GM23338 (cell line): ENCODE results near the gene MAP4K3. TPM values are rescaled to one million over a fixed set of nuclear protein-coding genes. Genes with fewer than 3 reads are reported as not detected.

Experiments
- ATAC-seq: fragments of 200-7000 bp; cut with Tn5 transposase; 3 replicates; pipeline ENCODE4 v1.9.1; 2020
- DNase-seq: peaks from one replicate; pipeline ENCODE4 v3.0.0-alpha.2; 2015; ENCODE audit warnings: low spot score
- H2AFZ ChIP-seq: fragments of 200-600 bp; sonication (generic); 2 replicates; pipeline ENCODE4 v1.8.0; 2016; ENCODE audit warnings: antibody characterized with exemption, mild to moderate bottlenecking, moderate library complexity
- H3F3A ChIP-seq: fragments of 200-600 bp; sonication (generic); replicated peaks from 2 replicates; pipeline ENCODE4 v1.8.0; 2017; ENCODE audit warnings: antibody characterized with exemption, mixed run types, low read depth
- H3K27ac ChIP-seq: fragments of 200-600 bp; sonication (generic); 2 replicates; pipeline ENCODE4 v1.6.1; 2016; ENCODE audit warnings: low read depth
- H3K27me3 ChIP-seq: fragments of 200-600 bp; sonication (generic); 2 replicates; pipeline ENCODE4 v1.8.0; 2016; ENCODE audit warnings: mild to moderate bottlenecking, mixed run types, moderate library complexity; ENCODE audit not compliant: insufficient read depth
- H3K36me3 ChIP-seq: fragments of 200-600 bp; sonication (generic); 2 replicates; pipeline ENCODE4 v1.8.0; 2016; ENCODE audit warnings: mild to moderate bottlenecking; ENCODE audit not compliant: insufficient read depth
- H3K4me1 ChIP-seq: fragments of 200-600 bp; sonication (generic); 2 replicates; pipeline ENCODE4 v1.8.0; 2016; ENCODE audit warnings: mild to moderate bottlenecking, moderate library complexity; ENCODE audit not compliant: insufficient read depth
- H3K4me2 ChIP-seq: fragments of 200-600 bp; sonication (generic); 2 replicates; pipeline ENCODE4 v1.7.1; 2017; ENCODE audit warnings: mixed run types
- H3K4me3 ChIP-seq: fragments of 200-600 bp; sonication (generic); 2 replicates; pipeline ENCODE4 v1.6.1; 2016; ENCODE audit warnings: mixed run types
- H3K79me2 ChIP-seq: fragments of 200-600 bp; sonication (generic); replicated peaks from 2 replicates; pipeline ENCODE4 v1.8.0; 2017; ENCODE audit warnings: mild to moderate bottlenecking; ENCODE audit not compliant: insufficient read depth
- H3K9me2 ChIP-seq: fragments of 200-600 bp; sonication (generic); 2 replicates; pipeline ENCODE4 v1.8.0; 2017; ENCODE audit not compliant: insufficient read depth
- H4K20me1 ChIP-seq: fragments of 200-600 bp; sonication (generic); replicated peaks from 2 replicates; pipeline ENCODE4 v1.8.0; 2017; ENCODE audit warnings: mild to moderate bottlenecking; ENCODE audit not compliant: insufficient read depth
- H3K27ac Mint-ChIP-seq: 2 replicates; pipeline ENCODE4 v1.8.0; 2020; ENCODE audit warnings: inconsistent platforms, mild to moderate bottlenecking, moderate library complexity, mixed read lengths
- H3K27me3 Mint-ChIP-seq: 3 replicates; pipeline ENCODE4 v1.8.0; 2022; ENCODE audit warnings: low read depth, mild to moderate bottlenecking, moderate library complexity, mixed read lengths, inconsistent platforms; ENCODE audit not compliant: insufficient read depth, poor library complexity
- H3K36me3 Mint-ChIP-seq: 3 replicates; pipeline ENCODE4 v1.8.0; 2021; ENCODE audit warnings: low read depth, mild to moderate bottlenecking, inconsistent platforms, moderate library complexity, mixed read lengths
- H3K4me1 Mint-ChIP-seq: 3 replicates; pipeline ENCODE4 v1.8.0; 2020; ENCODE audit warnings: mild to moderate bottlenecking, inconsistent platforms, mixed read lengths
- H3K4me3 Mint-ChIP-seq: 3 replicates; pipeline ENCODE4 v1.8.0; 2021; ENCODE audit warnings: moderate library complexity, mild to moderate bottlenecking, inconsistent platforms, mixed read lengths
- H3K9me3 Mint-ChIP-seq: 3 replicates; pipeline ENCODE4 v1.8.0; 2020; ENCODE audit warnings: moderate library complexity, mild to moderate bottlenecking, inconsistent platforms, mixed read lengths
- CTCF ChIP-seq, 2 experiments: fragments of 200-600 bp in 1 of 2; sonication (generic) in 1 of 2; conservative IDR thresholded peaks; 2 replicates each; pipeline versions ENCODE4 v1.5.1 to v1.6.1; 2016 to 2017; ENCODE audit warnings: antibody characterized with exemption in 2 of 2, low read depth in 2 of 2, mild to moderate bottlenecking in 2 of 2, moderate library complexity in 1 of 2
- ETS1 ChIP-seq: IDR thresholded peaks from 2 replicates; pipeline ENCODE4 v1.6.1; 2016; ENCODE audit warnings: antibody characterized with exemption
- EZH2phosphoT487 ChIP-seq: fragments of 200-600 bp; sonication (generic); IDR thresholded peaks from one replicate; pipeline ENCODE4 v1.8.1; 2018; ENCODE audit warnings: antibody characterized with exemption; ENCODE audit not compliant: unreplicated experiment
- JUNB ChIP-seq: IDR thresholded peaks from one replicate; pipeline ENCODE4 v1.6.1; 2016; ENCODE audit warnings: antibody characterized with exemption; ENCODE audit not compliant: unreplicated experiment
- POLR2AphosphoS5 ChIP-seq: IDR thresholded peaks from 2 replicates; pipeline ENCODE4 v1.6.1; 2016; ENCODE audit warnings: antibody characterized with exemption, low read depth
- STAT1 ChIP-seq: IDR thresholded peaks from one replicate; pipeline ENCODE4 v1.6.1; 2016; ENCODE audit warnings: antibody characterized with exemption; ENCODE audit not compliant: unreplicated experiment
- ZNF114 ChIP-seq: fragments of 250-450 bp; sonication (Bioruptor Pico); IDR thresholded peaks from 2 replicates; pipeline ENCODE4 v1.5.0; 2020; ENCODE audit warnings: mild to moderate bottlenecking, moderate library complexity
- polyA plus RNA-seq: library from polyadenylated mRNA; unstranded; fragments of >200 nt; fragmentation: Nextera tagmentation; extraction: Ambion mirVana; gene quantifications from 2 replicates; pipeline ENCODE4 v1.2.1, GENCODE V29; 2016
- total RNA-seq: library from RNA; depleted of rRNA; stranded (reverse); fragments of >200 nt; shearing (Covaris generic); gene quantifications from 2 replicates; pipeline ENCODE4 v1.2.3, GENCODE V29; 2014
- TF ChIP-seq, protein P1 (sequence below): fragments of 250-450 bp; sonication (Bioruptor Pico); IDR thresholded peaks from 2 replicates; pipeline ENCODE4 v1.5.0; 2020; ENCODE audit warnings: mild to moderate bottlenecking, moderate library complexity

MAP4K3 gene
- total and polyA plus RNA-seq, 2 experiments from 2014 or later: 33.0 to 90.7 TPM

GRCh38 chr2:39289609-39290008 lies 147.5 kb downstream of the MAP4K3 start (continued):
- TF ChIP-seq, protein P1, sequence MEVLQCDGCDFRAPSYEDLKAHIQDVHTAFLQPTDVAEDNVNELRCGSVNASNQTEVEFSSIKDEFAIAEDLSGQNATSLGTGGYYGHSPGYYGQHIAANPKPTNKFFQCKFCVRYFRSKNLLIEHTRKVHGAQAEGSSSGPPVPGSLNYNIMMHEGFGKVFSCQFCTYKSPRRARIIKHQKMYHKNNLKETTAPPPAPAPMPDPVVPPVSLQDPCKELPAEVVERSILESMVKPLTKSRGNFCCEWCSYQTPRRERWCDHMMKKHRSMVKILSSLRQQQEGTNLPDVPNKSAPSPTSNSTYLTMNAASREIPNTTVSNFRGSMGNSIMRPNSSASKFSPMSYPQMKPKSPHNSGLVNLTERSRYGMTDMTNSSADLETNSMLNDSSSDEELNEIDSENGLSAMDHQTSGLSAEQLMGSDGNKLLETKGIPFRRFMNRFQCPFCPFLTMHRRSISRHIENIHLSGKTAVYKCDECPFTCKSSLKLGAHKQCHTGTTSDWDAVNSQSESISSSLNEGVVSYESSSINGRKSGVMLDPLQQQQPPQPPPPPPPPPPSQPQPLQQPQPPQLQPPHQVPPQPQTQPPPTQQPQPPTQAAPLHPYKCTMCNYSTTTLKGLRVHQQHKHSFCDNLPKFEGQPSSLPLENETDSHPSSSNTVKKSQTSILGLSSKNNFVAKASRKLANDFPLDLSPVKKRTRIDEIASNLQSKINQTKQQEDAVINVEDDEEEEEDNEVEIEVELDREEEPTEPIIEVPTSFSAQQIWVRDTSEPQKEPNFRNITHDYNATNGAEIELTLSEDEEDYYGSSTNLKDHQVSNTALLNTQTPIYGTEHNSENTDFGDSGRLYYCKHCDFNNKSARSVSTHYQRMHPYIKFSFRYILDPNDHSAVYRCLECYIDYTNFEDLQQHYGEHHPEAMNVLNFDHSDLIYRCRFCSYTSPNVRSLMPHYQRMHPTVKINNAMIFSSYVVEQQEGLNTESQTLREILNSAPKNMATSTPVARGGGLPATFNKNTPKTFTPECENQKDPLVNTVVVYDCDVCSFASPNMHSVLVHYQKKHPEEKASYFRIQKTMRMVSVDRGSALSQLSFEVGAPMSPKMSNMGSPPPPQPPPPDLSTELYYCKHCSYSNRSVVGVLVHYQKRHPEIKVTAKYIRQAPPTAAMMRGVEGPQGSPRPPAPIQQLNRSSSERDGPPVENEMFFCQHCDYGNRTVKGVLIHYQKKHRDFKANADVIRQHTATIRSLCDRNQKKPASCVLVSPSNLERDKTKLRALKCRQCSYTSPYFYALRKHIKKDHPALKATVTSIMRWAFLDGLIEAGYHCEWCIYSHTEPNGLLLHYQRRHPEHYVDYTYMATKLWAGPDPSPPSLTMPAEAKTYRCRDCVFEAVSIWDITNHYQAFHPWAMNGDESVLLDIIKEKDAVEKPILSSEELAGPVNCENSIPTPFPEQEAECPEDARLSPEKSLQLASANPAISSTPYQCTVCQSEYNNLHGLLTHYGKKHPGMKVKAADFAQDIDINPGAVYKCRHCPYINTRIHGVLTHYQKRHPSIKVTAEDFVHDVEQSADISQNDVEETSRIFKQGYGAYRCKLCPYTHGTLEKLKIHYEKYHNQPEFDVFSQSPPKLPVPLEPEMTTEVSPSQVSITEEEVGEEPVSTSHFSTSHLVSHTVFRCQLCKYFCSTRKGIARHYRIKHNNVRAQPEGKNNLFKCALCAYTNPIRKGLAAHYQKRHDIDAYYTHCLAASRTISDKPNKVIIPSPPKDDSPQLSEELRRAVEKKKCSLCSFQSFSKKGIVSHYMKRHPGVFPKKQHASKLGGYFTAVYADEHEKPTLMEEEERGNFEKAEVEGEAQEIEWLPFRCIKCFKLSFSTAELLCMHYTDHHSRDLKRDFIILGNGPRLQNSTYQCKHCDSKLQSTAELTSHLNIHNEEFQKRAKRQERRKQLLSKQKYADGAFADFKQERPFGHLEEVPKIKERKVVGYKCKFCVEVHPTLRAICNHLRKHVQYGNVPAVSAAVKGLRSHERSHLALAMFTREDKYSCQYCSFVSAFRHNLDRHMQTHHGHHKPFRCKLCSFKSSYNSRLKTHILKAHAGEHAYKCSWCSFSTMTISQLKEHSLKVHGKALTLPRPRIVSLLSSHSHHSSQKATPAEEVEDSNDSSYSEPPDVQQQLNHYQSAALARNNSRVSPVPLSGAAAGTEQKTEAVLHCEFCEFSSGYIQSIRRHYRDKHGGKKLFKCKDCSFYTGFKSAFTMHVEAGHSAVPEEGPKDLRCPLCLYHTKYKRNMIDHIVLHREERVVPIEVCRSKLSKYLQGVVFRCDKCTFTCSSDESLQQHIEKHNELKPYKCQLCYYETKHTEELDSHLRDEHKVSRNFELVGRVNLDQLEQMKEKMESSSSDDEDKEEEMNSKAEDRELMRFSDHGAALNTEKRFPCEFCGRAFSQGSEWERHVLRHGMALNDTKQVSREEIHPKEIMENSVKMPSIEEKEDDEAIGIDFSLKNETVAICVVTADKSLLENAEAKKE (CRISPR knock-in tag): no peak
- TF ChIP-seq POLR2AphosphoS5 (no peak), ETS1 (no peak)

DNA sequence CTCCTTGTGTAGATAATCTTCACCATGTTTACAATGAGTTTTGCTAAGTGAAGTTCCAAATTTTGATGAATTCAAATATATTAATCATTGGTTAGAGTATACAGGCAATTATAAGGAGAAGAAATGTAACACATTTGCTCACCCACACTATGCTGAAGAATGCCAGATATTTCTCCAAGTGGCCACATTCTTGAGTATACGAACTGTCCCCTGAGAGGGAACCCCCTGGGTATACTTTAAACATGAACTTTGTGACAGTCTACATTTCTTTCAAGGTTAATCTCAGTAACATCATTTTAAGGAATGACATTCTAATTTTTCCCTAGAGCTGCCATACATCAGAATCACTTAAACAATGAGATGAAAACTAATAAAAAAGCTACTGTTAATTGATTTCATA lies 153.5 kb downstream of the MAP4K3 start:
- no peak overlapping the region for H3K4me2 ChIP-seq
- no peak overlapping the region for H3K27ac ChIP-seq
- H3K79me2 ChIP-seq: no peaks in the 10 kb centered on the region
- no peak for DNase-seq
- Mint-ChIP-seq H3K4me1 (peaks cover 6% of the 10 kb centered on the region; the same call in 2 of the 3 replicates), H3K27me3 (no peaks in the 10 kb centered on the region), H3K9me3 (no peaks in the 10 kb centered on the region; the same call in 2 of the 3 replicates), H3K27ac (no peak overlapping the region), H3K36me3 (peaks cover 14% of the 10 kb centered on the region; the same call in 2 of the 3 replicates), H3K4me3 (no peak overlapping the region)
- H2AFZ ChIP-seq: no peak overlapping the region
- 0 out of 2 replicates have a peak, but pooled peaks cover 7% of the 10 kb centered on the region for H4K20me1 ChIP-seq
- H3K4me3 ChIP-seq: no peak overlapping the region
- no peaks in the 10 kb centered on the region for H3K9me2 ChIP-seq
- no peaks in the 10 kb centered on the region for H3K4me1 ChIP-seq
- H3F3A ChIP-seq: no peaks in the 10 kb centered on the region
- no peak for ATAC-seq
- no peaks in the 10 kb centered on the region for H3K27me3 ChIP-seq
- H3K36me3 ChIP-seq: peaks cover 28% of the 10 kb centered on the region
- TF ChIP-seq STAT1 (no peak), POLR2AphosphoS5 (no peak), ETS1 (no peak), EZH2phosphoT487 (no peak), CTCF (conservative IDR thresholded peaks at IDR 0.05; ENCODE audit: low read depth in 2 of 2) (no peak), ZNF114 (CRISPR knock-in tag) (no peak), JUNB (no peak)
